SK-N-SH treated with all-trans-retinoic acid at 6 μM for 48 hours (cell line): ENCODE results near the gene MAFF.

Source experiments
- ARNTL ChIP-seq: fragments of 450-650 bp; formaldehyde crosslinking; IDR thresholded peaks from 2 replicates; pipeline ENCODE4 v1.5.0; 2020; ENCODE audit warnings: low read depth, mild to moderate bottlenecking, moderate library complexity, borderline replicate concordance
- ZFP3 ChIP-seq: fragments of 250-450 bp; sonication (Bioruptor Pico); IDR thresholded peaks from 2 replicates; pipeline ENCODE4 v1.5.0; 2020; ENCODE audit warnings: mild to moderate bottlenecking, moderate library complexity
- TF ChIP-seq, protein P1 (sequence below): fragments of 250-450 bp; sonication (Bioruptor Pico); IDR thresholded peaks from 2 replicates; pipeline ENCODE4 v1.5.1; 2020; ENCODE audit warnings: low read depth, mild to moderate bottlenecking, moderate library complexity

- TF ChIP-seq ARNTL (CRISPR knock-in tag): no peak
- no peak for TF ChIP-seq ZFP3
- TF ChIP-seq, protein P1, sequence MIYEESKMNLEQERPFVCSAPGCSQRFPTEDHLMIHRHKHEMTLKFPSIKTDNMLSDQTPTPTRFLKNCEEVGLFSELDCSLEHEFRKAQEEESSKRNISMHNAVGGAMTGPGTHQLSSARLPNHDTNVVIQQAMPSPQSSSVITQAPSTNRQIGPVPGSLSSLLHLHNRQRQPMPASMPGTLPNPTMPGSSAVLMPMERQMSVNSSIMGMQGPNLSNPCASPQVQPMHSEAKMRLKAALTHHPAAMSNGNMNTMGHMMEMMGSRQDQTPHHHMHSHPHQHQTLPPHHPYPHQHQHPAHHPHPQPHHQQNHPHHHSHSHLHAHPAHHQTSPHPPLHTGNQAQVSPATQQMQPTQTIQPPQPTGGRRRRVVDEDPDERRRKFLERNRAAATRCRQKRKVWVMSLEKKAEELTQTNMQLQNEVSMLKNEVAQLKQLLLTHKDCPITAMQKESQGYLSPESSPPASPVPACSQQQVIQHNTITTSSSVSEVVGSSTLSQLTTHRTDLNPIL: no peak
These were observed 6.2 kb downstream of the MAFF start for GRCh38 chr22:38207898-38208432.
